WTC11 (cell line): Measurements from ENCODE around the gene STX12. TPM values are rescaled to one million over a fixed set of nuclear protein-coding genes. Genes with fewer than 3 reads are reported as not detected.
A peak's percentile ranks its signal among the peaks of the same experiment; 100 is the strongest.

Experiments used
- ATAC-seq: fragments of 200-7000 bp; cut with Tn5 transposase; 2 replicates; pipeline ENCODE4 v1.10.0; 2021; ENCODE audit warnings: mild to moderate bottlenecking, moderate library complexity
- Bru-seq: library from RNA; stranded (reverse); fragments of 400-500 nt; gene quantifications from one replicate; lab custom pipeline; 2021; lab: Mats Ljungman, UMichigan
- CTCF ChIA-PET: fragments of 300-600 bp; sonication (Branson Sonifier 250); formaldehyde crosslinking; loops from one replicate; lab custom pipeline; 2021; ENCODE audit warnings: antibody characterized with exemption; lab: Charles Lee
- POLR2A ChIA-PET: fragments of 350-600 bp; sonication (Branson Sonifier 250); formaldehyde crosslinking; loops from one replicate; lab custom pipeline; 2021; ENCODE audit warnings: antibody characterized with exemption; lab: Charles Lee
- DNase-seq: peaks from one replicate; pipeline ENCODE4 v3.0.0; 2021; ENCODE audit warnings: low spot score
- H3K27ac Mint-ChIP-seq: 2 replicates; pipeline ENCODE4 v1.8.0; 2021; ENCODE audit warnings: mixed read lengths
- H3K27me3 Mint-ChIP-seq: 2 replicates; pipeline ENCODE4 v1.8.0; 2021; ENCODE audit warnings: low read depth, mild to moderate bottlenecking, moderate library complexity, mixed read lengths
- H3K36me3 Mint-ChIP-seq: 2 replicates; pipeline ENCODE4 v1.8.0; 2021; ENCODE audit warnings: mixed read lengths
- H3K4me1 Mint-ChIP-seq: 2 replicates; pipeline ENCODE4 v1.8.0; 2022; ENCODE audit warnings: mixed read lengths
- H3K4me3 Mint-ChIP-seq: 2 replicates; pipeline ENCODE4 v1.8.0; 2021; ENCODE audit warnings: mild to moderate bottlenecking, moderate library complexity, mixed read lengths
- H3K9me3 Mint-ChIP-seq: 2 replicates; pipeline ENCODE4 v1.8.0; 2021; ENCODE audit warnings: mixed read lengths
- AR ChIP-seq: fragments of 250-450 bp; sonication (Bioruptor Pico); IDR thresholded peaks from 2 replicates; pipeline ENCODE4 v1.9.0; 2021; ENCODE audit warnings: mild to moderate bottlenecking
- ATF2 ChIP-seq: sonication (generic); formaldehyde crosslinking; IDR thresholded peaks from 2 replicates; pipeline ENCODE4 v1.8.1; 2022; ENCODE audit warnings: low read depth, missing genetic modification reagents, borderline replicate concordance
- CTCF ChIP-seq: fragments of 200-600 bp; IDR thresholded peaks from 2 replicates; pipeline ENCODE4 v1.8.0; 2022; ENCODE audit warnings: antibody characterized with exemption
- E2F5 ChIP-seq: sonication (generic); formaldehyde crosslinking; IDR thresholded peaks from 2 replicates; pipeline ENCODE4 v1.8.1; 2022; ENCODE audit warnings: mild to moderate bottlenecking, moderate library complexity, missing genetic modification reagents
- ERG ChIP-seq: fragments of 250-450 bp; sonication (Bioruptor Pico); IDR thresholded peaks from 2 replicates; pipeline ENCODE4 v1.8.0; 2021; ENCODE audit warnings: mild to moderate bottlenecking
- ESRRA ChIP-seq: sonication (generic); formaldehyde crosslinking; IDR thresholded peaks from 2 replicates; pipeline ENCODE4 v1.8.1; 2022; ENCODE audit warnings: mild to moderate bottlenecking, missing genetic modification reagents, borderline replicate concordance
- ETV6 ChIP-seq: sonication (generic); formaldehyde crosslinking; IDR thresholded peaks from 2 replicates; pipeline ENCODE4 v1.8.1; 2022; ENCODE audit warnings: mild to moderate bottlenecking, missing genetic modification reagents
- FOXP4 ChIP-seq: sonication (generic); formaldehyde crosslinking; IDR thresholded peaks from 2 replicates; pipeline ENCODE4 v1.8.0; 2022; ENCODE audit warnings: mild to moderate bottlenecking, missing genetic modification reagents
- GTF2I ChIP-seq: fragments of 250-450 bp; sonication (Bioruptor Pico); conservative IDR thresholded peaks from 2 replicates; pipeline ENCODE4 v1.4.0; 2021; ENCODE audit warnings: mild to moderate bottlenecking
- NFATC4 ChIP-seq: fragments of 250-450 bp; sonication (Bioruptor Pico); IDR thresholded peaks from 2 replicates; pipeline ENCODE4 v1.9.0; 2021; ENCODE audit warnings: mild to moderate bottlenecking
- NFE2L1 ChIP-seq: sonication (generic); formaldehyde crosslinking; IDR thresholded peaks from 2 replicates; pipeline ENCODE4 v1.8.1; 2023; ENCODE audit warnings: missing genetic modification reagents
- NFYB ChIP-seq: sonication (generic); formaldehyde crosslinking; conservative IDR thresholded peaks from 2 replicates; pipeline ENCODE4 v1.8.0; 2022; ENCODE audit warnings: low read depth, missing genetic modification reagents
- NR1H2 ChIP-seq: sonication (generic); formaldehyde crosslinking; IDR thresholded peaks from 2 replicates; pipeline ENCODE4 v1.9.0; 2021; ENCODE audit warnings: mild to moderate bottlenecking, moderate library complexity, missing genetic modification reagents
- RORB ChIP-seq: fragments of 250-450 bp; sonication (Bioruptor Pico); IDR thresholded peaks from 2 replicates; pipeline ENCODE4 v1.9.0; 2021; ENCODE audit warnings: mild to moderate bottlenecking
- TP53 ChIP-seq: sonication (generic); formaldehyde crosslinking; IDR thresholded peaks from 2 replicates; pipeline ENCODE4 v1.8.1; 2023; ENCODE audit warnings: mild to moderate bottlenecking, missing genetic modification reagents
- USF1 ChIP-seq: sonication (generic); formaldehyde crosslinking; IDR thresholded peaks from 2 replicates; pipeline ENCODE4 v1.8.0; 2022; ENCODE audit warnings: mild to moderate bottlenecking, missing genetic modification reagents
- ZNF512 ChIP-seq: sonication (generic); formaldehyde crosslinking; IDR thresholded peaks from 2 replicates; pipeline ENCODE4 v1.8.1; 2022; ENCODE audit warnings: missing genetic modification reagents, borderline replicate concordance
- long read RNA-seq, 3 experiments: library from RNA in 1 of 3; library from capped mRNA in 1 of 3; library from polyadenylated mRNA in 1 of 3; unstranded in 2 of 3; stranded (forward) in 1 of 3; transcript quantifications; one replicate each; pipeline ENCODE4 v2.0.0, GENCODE V29; 2021
- total RNA-seq: library from RNA; stranded (reverse); gene quantifications from 3 replicates; pipeline ENCODE4 v1.2.3, GENCODE V29; 2021

The STX12 gene
- total RNA-seq, result 10.1 to 10.8 TPM (median 10.3 TPM) in 3 replicates
- Bru-seq, nascent RNA, result percentile 58 among the genes with signal in this experiment
- long read RNA-seq, experiment 1, transcript STX12-201 (9 exons, 3,079 nt), result major isoform, 42 of 46 reads
- long read RNA-seq, experiment 1, partial matches to known transcripts, result 2 of 46 reads
- long read RNA-seq, experiment 1, other reads (novel, unspliced or antisense), result 2 of 46 reads
- long read RNA-seq, experiment 2, transcript STX12-201 (9 exons, 3,079 nt), result major isoform, 11 of 16 reads
- long read RNA-seq, experiment 2, partial matches to known transcripts, result 4 of 16 reads
- long read RNA-seq, experiment 2, other reads (novel, unspliced or antisense), result 1 of 16 reads
- long read RNA-seq, experiment 3, transcript STX12-201 (9 exons, 3,079 nt), result major isoform, 11 of 24 reads
- long read RNA-seq, experiment 3, partial matches to known transcripts, result 10 of 24 reads
- long read RNA-seq, experiment 3, other reads (novel, unspliced or antisense), result 3 of 24 reads

- ChIA-PET CTCF (interaction anchor here (0.6 to 2.2 kb wide), 20 partner anchors 9 to 732 kb away, joined by 3 to 33 read pairs (median 4); partner anchors contain the start of genes FAM76A, IFI6, PPP1R8 and SLC9A1), POLR2A (interaction anchor here (0.7 to 2.2 kb wide), 8 partner anchors 12 to 105 kb away, joined by 3 to 20 read pairs (median 4); partner anchors contain the start of genes FAM76A, IFI6 and PPP1R8)
- peak; percentile 98 for ATAC-seq
- no peaks in the 10 kb centered on the region for H3K9me3 Mint-ChIP-seq
- peak; percentile 99 for DNase-seq
- peak within 1 kb of the TSS; percentile 79 for H3K4me3 Mint-ChIP-seq
- no peaks in the 10 kb centered on the region for H3K36me3 Mint-ChIP-seq
- H3K4me1 Mint-ChIP-seq, result peaks cover 12% of the 10 kb centered on the region
- no peaks in the 10 kb centered on the region; the same call in 1 of the 2 replicates for H3K27me3 Mint-ChIP-seq
- H3K27ac Mint-ChIP-seq, result peak within 1 kb of the TSS; percentile 92
- peak; percentile 9; the same call in 1 of the 2 replicates for TF ChIP-seq FOXP4 (CRISPR knock-in tag)
- no peak for TF ChIP-seq NR1H2
- TF ChIP-seq GTF2I (CRISPR knock-in tag), result no peak
- no peak for TF ChIP-seq ESRRA
- TF ChIP-seq TP53 (CRISPR knock-in tag), result no peak
- no peak for TF ChIP-seq RORB (CRISPR knock-in tag)
- no peak for TF ChIP-seq ZNF512 (CRISPR knock-in tag)
- TF ChIP-seq AR (CRISPR knock-in tag), result no peak
- no peak for TF ChIP-seq NFATC4
- TF ChIP-seq E2F5 (CRISPR knock-in tag), result 0 out of 2 replicates have a peak, but pooled peaks have one; percentile 22
- no peak for TF ChIP-seq ATF2 (CRISPR knock-in tag)
- TF ChIP-seq ERG, result no peak
- peak; percentile 24; the same call in 1 of the 2 replicates for TF ChIP-seq USF1 (CRISPR knock-in tag)
- TF ChIP-seq CTCF, result no peak
- TF ChIP-seq NFYB, result no peak
- peak; percentile 63; the same call in 1 of the 2 replicates for TF ChIP-seq ETV6 (CRISPR knock-in tag)
- no peak for TF ChIP-seq NFE2L1 (CRISPR knock-in tag)
These were observed at the start of gene STX12 for GRCh38 chr1:27772932-27773825. TSS of gene STX12 (plus strand) at chr1:27773219. CDS start at chr1:27773308, 89 bp downstream.
